ENCODE measurements around the gene HSPA12B.

DNA sequence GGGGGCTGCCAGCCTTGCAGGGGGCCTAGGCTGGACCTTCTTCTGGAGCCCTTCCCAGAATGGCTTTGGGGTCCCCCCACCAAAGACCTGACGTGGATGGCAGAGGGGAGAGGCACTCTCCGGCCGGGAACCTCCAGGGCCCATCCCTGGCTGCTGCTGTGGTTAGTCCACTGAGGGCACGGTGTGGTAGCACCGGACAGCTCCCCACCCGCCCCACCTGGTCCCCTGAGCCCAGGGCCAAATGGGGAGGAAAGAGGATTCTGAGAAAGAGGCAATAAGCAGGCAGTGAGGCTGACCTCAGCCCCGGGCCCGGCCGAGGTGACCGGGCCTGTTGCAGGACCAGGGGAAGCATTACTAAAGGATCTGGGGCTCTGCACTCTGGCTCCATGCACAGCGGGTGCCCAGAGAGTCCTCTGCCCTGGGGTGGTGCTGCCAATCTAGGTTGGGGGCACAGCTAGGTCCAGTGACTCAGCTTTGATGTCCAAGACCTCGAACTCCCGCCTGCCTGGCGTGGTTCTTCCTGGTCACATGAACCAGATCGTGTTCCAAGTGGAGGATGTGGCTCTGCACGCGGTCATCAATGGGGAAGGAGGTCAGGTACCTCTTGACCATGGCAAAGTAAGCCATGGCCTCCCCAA lies 51.9 kb downstream of the HSPA12B start:
- TF ChIP-seq RAD21 (conservative IDR thresholded peaks at IDR 0.05 in 1 of 2, IDR thresholded peaks at IDR 0.05 in 1 of 2) (no peak), MAZ (IDR thresholded peaks at IDR 0.05; ENCODE audit: borderline replicate concordance, low read depth, low read length) (no peak), POLR2A (IDR thresholded peaks at IDR 0.05; ENCODE audit: low read length) (no peak)
- TF ChIP-seq, protein P1, sequence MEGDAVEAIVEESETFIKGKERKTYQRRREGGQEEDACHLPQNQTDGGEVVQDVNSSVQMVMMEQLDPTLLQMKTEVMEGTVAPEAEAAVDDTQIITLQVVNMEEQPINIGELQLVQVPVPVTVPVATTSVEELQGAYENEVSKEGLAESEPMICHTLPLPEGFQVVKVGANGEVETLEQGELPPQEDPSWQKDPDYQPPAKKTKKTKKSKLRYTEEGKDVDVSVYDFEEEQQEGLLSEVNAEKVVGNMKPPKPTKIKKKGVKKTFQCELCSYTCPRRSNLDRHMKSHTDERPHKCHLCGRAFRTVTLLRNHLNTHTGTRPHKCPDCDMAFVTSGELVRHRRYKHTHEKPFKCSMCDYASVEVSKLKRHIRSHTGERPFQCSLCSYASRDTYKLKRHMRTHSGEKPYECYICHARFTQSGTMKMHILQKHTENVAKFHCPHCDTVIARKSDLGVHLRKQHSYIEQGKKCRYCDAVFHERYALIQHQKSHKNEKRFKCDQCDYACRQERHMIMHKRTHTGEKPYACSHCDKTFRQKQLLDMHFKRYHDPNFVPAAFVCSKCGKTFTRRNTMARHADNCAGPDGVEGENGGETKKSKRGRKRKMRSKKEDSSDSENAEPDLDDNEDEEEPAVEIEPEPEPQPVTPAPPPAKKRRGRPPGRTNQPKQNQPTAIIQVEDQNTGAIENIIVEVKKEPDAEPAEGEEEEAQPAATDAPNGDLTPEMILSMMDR (IDR thresholded peaks at IDR 0.05), result no peak
